Measurements from ENCODE around the gene ERRFI1. TPM values are rescaled to one million over a fixed set of nuclear protein-coding genes. Genes with fewer than 3 reads are reported as not detected.

The ERRFI1 gene
- total RNA-seq, 1 donor from 2014 or later = 1.4 TPM

GRCh38 chr1:8018492-8019228 lies 7.4 kb downstream of the ERRFI1 start:
- Mint-ChIP-seq H3K9me3 (no peaks in the 10 kb centered on the region), H3K27me3 (peaks cover 21% of the 10 kb centered on the region), H3K36me3 (ENCODE audit: low read depth) (no peaks in the 10 kb centered on the region), H3K4me3 (no peak overlapping the region), H3K4me1 (peaks cover 3% of the 10 kb centered on the region), H3K27ac (no peak overlapping the region)
- POLR2A ChIA-PET = interaction anchor here (0.6 kb wide), 1 partner anchor 474 kb away, joined by 4 read pairs; no protein-coding TSS in a partner anchor
- no peak for ATAC-seq (ENCODE audit: low read depth)
- CTCF ChIA-PET = interaction anchor here (1.0 to 7.2 kb wide), 4 partner anchors 13 to 331 kb away, joined by 3 to 83 read pairs (median 3); no protein-coding TSS in a partner anchor
- no peak for DNase-seq
- no peak for TF ChIP-seq CTCF (IDR thresholded peaks at IDR 0.05)
- intact Hi-C loops (cut with micrococcal nuclease) = no loop called here

- no peaks in the 10 kb centered on the region for H3K36me3 Mint-ChIP-seq (ENCODE audit: low read depth)
- H3K4me1 Mint-ChIP-seq = peaks cover 3% of the 10 kb centered on the region
- intact Hi-C loops (cut with micrococcal nuclease) = no loop called here
- H3K4me3 Mint-ChIP-seq = no peak overlapping the region
- CTCF ChIA-PET = interaction anchor here (1.0 to 7.2 kb wide), 4 partner anchors 265 to 708 kb away, joined by 3 to 83 read pairs (median 8); no protein-coding TSS in a partner anchor
- H3K27me3 Mint-ChIP-seq = peaks cover 17% of the 10 kb centered on the region
- no peak for DNase-seq
- no peak for TF ChIP-seq CTCF (IDR thresholded peaks at IDR 0.05)
- POLR2A ChIA-PET = interaction anchor here (0.6 kb wide), 1 partner anchor 314 kb away, joined by 6 read pairs; no protein-coding TSS in a partner anchor
- no peaks in the 10 kb centered on the region for H3K9me3 Mint-ChIP-seq
- no peak for ATAC-seq (ENCODE audit: low read depth)
- no peak overlapping the region for H3K27ac Mint-ChIP-seq
These were observed 8.5 kb downstream of the ERRFI1 start for GRCh38 chr1:8017495-8018197.

- ChIA-PET CTCF (interaction anchor here (0.6 to 7.2 kb wide), 7 partner anchors 9 to 709 kb away, joined by 3 to 83 read pairs (median 4); no protein-coding TSS in a partner anchor), POLR2A (no interaction called here)
- TF ChIP-seq CTCF (IDR thresholded peaks at IDR 0.05) = no peak
- no peaks in the 10 kb centered on the region for H3K36me3 Mint-ChIP-seq (ENCODE audit: low read depth)
- H3K27me3 Mint-ChIP-seq = peaks cover 17% of the 10 kb centered on the region
- H3K4me3 Mint-ChIP-seq = no peak overlapping the region
- peaks cover 3% of the 10 kb centered on the region for H3K4me1 Mint-ChIP-seq
- no peak overlapping the region for H3K27ac Mint-ChIP-seq
- no peak for ATAC-seq (ENCODE audit: low read depth)
- intact Hi-C loops (cut with micrococcal nuclease) = no loop called here
- no peak for DNase-seq
- H3K9me3 Mint-ChIP-seq = no peaks in the 10 kb centered on the region
These were observed 9.2 kb downstream of the ERRFI1 start for GRCh38 chr1:8016895-8017241.

GRCh38 chr1:8016210-8016894 lies 9.8 kb downstream of the ERRFI1 start:
- DNase-seq (no peak), ATAC-seq (ENCODE audit: low read depth) (no peak)
- intact Hi-C loops (cut with micrococcal nuclease) = no loop called here
- H3K27me3 Mint-ChIP-seq = peaks cover 17% of the 10 kb centered on the region
- H3K36me3 Mint-ChIP-seq (ENCODE audit: low read depth) = no peaks in the 10 kb centered on the region
- ChIA-PET CTCF (interaction anchor here (0.6 to 7.2 kb wide), 11 partner anchors 8 to 834 kb away, joined by 3 to 83 read pairs (median 8); no protein-coding TSS in a partner anchor), POLR2A (no interaction called here)
- no peaks in the 10 kb centered on the region for H3K9me3 Mint-ChIP-seq
- H3K4me3 Mint-ChIP-seq = no peak overlapping the region
- peaks cover 3% of the 10 kb centered on the region for H3K4me1 Mint-ChIP-seq
- no peak for TF ChIP-seq CTCF (IDR thresholded peaks at IDR 0.05)
- no peak overlapping the region for H3K27ac Mint-ChIP-seq
